ENCODE measurements around the gene SHISAL1. TPM values are rescaled to one million over a fixed set of nuclear protein-coding genes. Genes with fewer than 3 reads are reported as not detected.

SHISAL1 gene
- total RNA-seq, 1 experiment from 2014 or later = 1.6 TPM

GRCh38 chr22:44207981-44208317, 104.8 kb downstream of the SHISAL1 start:
- TF ChIP-seq CTCF (IDR thresholded peaks at IDR 0.05; ENCODE audit: unreplicated experiment) = no peak
- intact Hi-C loops (cut with micrococcal nuclease) = no loop called here
- no TSS peak for BruUV-seq (replicated peaks)
- H3K4me1 Mint-ChIP-seq (ENCODE audit: insufficient read depth, unreplicated experiment) = peaks cover 13% of the 10 kb centered on the region
- ChIA-PET POLR2A (no interaction called here), CTCF (no interaction called here)
- H3K27ac Mint-ChIP-seq (ENCODE audit: low read depth, unreplicated experiment) = no peak overlapping the region
- H3K36me3 Mint-ChIP-seq (ENCODE audit: insufficient read depth, unreplicated experiment) = no peaks in the 10 kb centered on the region
- DNase-seq (ENCODE audit: unreplicated experiment) = no peak
- H3K9me3 Mint-ChIP-seq (ENCODE audit: unreplicated experiment) = peaks cover 13% of the 10 kb centered on the region
- H3K27me3 Mint-ChIP-seq (ENCODE audit: insufficient read depth, unreplicated experiment) = peaks cover 48% of the 10 kb centered on the region
- H3K4me3 Mint-ChIP-seq (ENCODE audit: unreplicated experiment) = no peak overlapping the region

- POLR2A ChIA-PET = no interaction called here
- CTCF ChIA-PET = no interaction called here
- Mint-ChIP-seq H3K36me3 (ENCODE audit: insufficient read depth, unreplicated experiment) (no peaks in the 10 kb centered on the region), H3K27ac (ENCODE audit: low read depth, unreplicated experiment) (no peak overlapping the region), H3K4me3 (ENCODE audit: unreplicated experiment) (no peak overlapping the region), H3K4me1 (ENCODE audit: insufficient read depth, unreplicated experiment) (peaks cover 13% of the 10 kb centered on the region), H3K27me3 (ENCODE audit: insufficient read depth, unreplicated experiment) (peaks cover 54% of the 10 kb centered on the region), H3K9me3 (ENCODE audit: unreplicated experiment) (peaks cover 13% of the 10 kb centered on the region)
- no peak for DNase-seq (ENCODE audit: unreplicated experiment)
- BruUV-seq (replicated peaks) = no TSS peak
- no peak for TF ChIP-seq CTCF (IDR thresholded peaks at IDR 0.05; ENCODE audit: unreplicated experiment)
- intact Hi-C loops (cut with micrococcal nuclease) = no loop called here
Measured at GRCh38 chr22:44207173-44207980, 105.4 kb downstream of the SHISAL1 start.

DNA sequence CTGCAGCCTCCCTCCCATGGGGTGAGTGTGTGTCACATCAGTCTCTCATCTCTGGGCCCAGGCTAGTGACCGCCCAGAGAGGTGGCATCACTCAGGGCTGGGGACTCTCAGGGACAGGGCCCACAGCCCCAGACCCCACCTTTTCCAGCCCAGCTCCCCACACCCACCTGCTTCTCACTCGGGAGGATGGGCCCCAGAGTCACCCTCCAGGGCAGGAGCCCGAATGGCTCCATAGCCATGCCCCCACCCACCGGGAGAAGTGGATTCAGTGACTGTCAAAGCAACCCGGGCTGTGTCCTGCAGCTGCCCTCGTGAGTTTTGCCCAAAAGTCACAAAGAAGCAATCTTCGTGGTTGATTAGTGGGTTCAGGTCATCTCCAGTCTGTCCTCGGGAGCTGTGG, 106.1 kb downstream of the SHISAL1 start:
- H3K27ac Mint-ChIP-seq (ENCODE audit: low read depth, unreplicated experiment) = no peak overlapping the region
- TF ChIP-seq CTCF (IDR thresholded peaks at IDR 0.05; ENCODE audit: unreplicated experiment) = no peak
- H3K27me3 Mint-ChIP-seq (ENCODE audit: insufficient read depth, unreplicated experiment) = peaks cover 54% of the 10 kb centered on the region
- BruUV-seq (replicated peaks) = no TSS peak
- POLR2A ChIA-PET = no interaction called here
- CTCF ChIA-PET = no interaction called here
- H3K9me3 Mint-ChIP-seq (ENCODE audit: unreplicated experiment) = peaks cover 13% of the 10 kb centered on the region
- H3K36me3 Mint-ChIP-seq (ENCODE audit: insufficient read depth, unreplicated experiment) = no peaks in the 10 kb centered on the region
- peaks cover 9% of the 10 kb centered on the region for H3K4me1 Mint-ChIP-seq (ENCODE audit: insufficient read depth, unreplicated experiment)
- DNase-seq (ENCODE audit: unreplicated experiment) = no peak
- no peak overlapping the region for H3K4me3 Mint-ChIP-seq (ENCODE audit: unreplicated experiment)
- intact Hi-C loops (cut with micrococcal nuclease) = no loop called here

DNA sequence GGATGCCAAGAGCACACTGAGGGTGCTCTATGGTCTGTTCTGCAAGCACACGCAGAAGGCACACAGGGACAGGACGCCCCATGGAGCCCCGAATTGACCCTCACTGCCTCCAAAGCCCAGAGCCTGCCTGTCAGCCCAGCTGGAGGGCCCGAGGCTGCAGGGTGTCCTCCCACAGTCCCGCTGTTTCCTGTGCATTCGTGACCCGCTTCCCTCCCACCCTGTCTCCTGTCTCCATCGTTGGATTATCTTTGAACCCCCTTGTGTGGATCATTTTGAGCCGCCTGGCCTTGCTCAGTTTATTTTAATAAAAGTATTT, 106.5 kb downstream of the SHISAL1 start:
- Mint-ChIP-seq H3K36me3 (ENCODE audit: insufficient read depth, unreplicated experiment) (no peaks in the 10 kb centered on the region), H3K4me1 (ENCODE audit: insufficient read depth, unreplicated experiment) (peaks cover 5% of the 10 kb centered on the region), H3K27me3 (ENCODE audit: insufficient read depth, unreplicated experiment) (peaks cover 58% of the 10 kb centered on the region), H3K9me3 (ENCODE audit: unreplicated experiment) (peaks cover 13% of the 10 kb centered on the region), H3K4me3 (ENCODE audit: unreplicated experiment) (no peak overlapping the region), H3K27ac (ENCODE audit: low read depth, unreplicated experiment) (no peak overlapping the region)
- no TSS peak for BruUV-seq (replicated peaks)
- no peak for DNase-seq (ENCODE audit: unreplicated experiment)
- intact Hi-C loops (cut with micrococcal nuclease) = no loop called here
- ChIA-PET CTCF (no interaction called here), POLR2A (no interaction called here)
- TF ChIP-seq CTCF (IDR thresholded peaks at IDR 0.05; ENCODE audit: unreplicated experiment) = no peak
